ENCODE data around the gene ADGRV1. TPM values are rescaled to one million over a fixed set of nuclear protein-coding genes. Genes with fewer than 3 reads are reported as not detected.

Gene ADGRV1
- total RNA-seq, 2 donors from 2014 or later: 1.4 TPM; not detected in 1

DNA sequence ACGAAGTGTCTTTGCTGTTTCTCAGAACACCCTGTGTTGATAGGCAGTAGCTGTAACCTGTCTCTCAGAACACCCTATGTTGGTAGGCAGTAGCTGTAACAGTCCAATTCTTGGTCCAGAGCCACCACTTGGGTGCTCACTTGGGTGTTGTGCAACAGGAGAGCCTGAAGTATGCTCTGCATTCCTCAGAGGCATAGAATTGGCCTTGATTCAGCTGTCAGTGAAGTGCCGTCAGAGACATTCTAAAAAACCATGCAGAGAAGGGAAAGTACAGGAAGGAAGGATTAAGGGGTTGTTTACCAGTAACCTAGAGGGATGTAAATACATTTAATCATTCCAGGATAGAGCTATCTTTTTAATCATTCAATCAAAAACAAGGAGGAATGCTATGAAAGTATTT, 593.4 kb downstream of the ADGRV1 start:
- peaks cover 30 to 67% of the 10 kb centered on the region in 2 donors for H3K4me1 ChIP-seq (ENCODE audit: control insufficient read depth in 1 of 2, low read depth in 2 of 2)
- TF ChIP-seq, protein P1, sequence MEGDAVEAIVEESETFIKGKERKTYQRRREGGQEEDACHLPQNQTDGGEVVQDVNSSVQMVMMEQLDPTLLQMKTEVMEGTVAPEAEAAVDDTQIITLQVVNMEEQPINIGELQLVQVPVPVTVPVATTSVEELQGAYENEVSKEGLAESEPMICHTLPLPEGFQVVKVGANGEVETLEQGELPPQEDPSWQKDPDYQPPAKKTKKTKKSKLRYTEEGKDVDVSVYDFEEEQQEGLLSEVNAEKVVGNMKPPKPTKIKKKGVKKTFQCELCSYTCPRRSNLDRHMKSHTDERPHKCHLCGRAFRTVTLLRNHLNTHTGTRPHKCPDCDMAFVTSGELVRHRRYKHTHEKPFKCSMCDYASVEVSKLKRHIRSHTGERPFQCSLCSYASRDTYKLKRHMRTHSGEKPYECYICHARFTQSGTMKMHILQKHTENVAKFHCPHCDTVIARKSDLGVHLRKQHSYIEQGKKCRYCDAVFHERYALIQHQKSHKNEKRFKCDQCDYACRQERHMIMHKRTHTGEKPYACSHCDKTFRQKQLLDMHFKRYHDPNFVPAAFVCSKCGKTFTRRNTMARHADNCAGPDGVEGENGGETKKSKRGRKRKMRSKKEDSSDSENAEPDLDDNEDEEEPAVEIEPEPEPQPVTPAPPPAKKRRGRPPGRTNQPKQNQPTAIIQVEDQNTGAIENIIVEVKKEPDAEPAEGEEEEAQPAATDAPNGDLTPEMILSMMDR (IDR thresholded peaks at IDR 0.05): no peak
- H3K36me3 ChIP-seq: no peaks in the 10 kb centered on the region
- peak overlapping the region in 1 of 2 donors; percentile 29 for H3K27ac ChIP-seq
- peak; percentile 63 for ATAC-seq (ENCODE audit: insufficient number of reproducible peaks, low FRiP score, low read depth)
- no peaks in the 10 kb centered on the region for H3K9me3 ChIP-seq
- DNase-seq (ENCODE audit: low spot score): peak; percentile 50
- H3K4me3 ChIP-seq: no peak overlapping the region
- no peaks in the 10 kb centered on the region for H3K27me3 ChIP-seq (replicated peaks; ENCODE audit: insufficient read depth)

DNA sequence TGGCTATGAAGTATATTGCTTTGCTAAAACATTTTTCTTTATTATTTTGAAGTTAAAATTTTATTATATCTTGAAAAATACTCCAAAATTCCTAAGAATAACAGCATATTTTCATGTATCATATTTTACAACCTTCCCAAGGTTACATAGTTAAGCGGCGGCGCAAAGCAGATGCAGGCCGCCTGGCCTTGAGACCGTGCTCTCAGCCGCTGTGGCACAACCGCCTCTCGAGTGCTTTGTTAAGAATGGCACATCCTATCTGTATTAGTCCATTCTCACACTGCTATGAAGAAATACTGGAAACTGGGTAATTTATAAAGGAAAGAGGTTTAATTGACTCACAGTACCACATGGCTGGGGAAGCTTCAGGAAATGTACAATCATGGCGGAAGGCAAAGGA, 595.7 kb downstream of the ADGRV1 start:
- Histone ChIP-seq H3K9me3 (no peaks in the 10 kb centered on the region), H3K36me3 (no peaks in the 10 kb centered on the region), H3K27me3 (replicated peaks; ENCODE audit: insufficient read depth) (no peaks in the 10 kb centered on the region), H3K4me3 (no peak overlapping the region), H3K27ac (peak overlapping the region; percentile 57 to 62), H3K4me1 (ENCODE audit: control insufficient read depth in 1 of 2, low read depth in 2 of 2) (peaks cover 30 to 67% of the 10 kb centered on the region in 2 donors)
- DNase-seq (ENCODE audit: low spot score) (no peak), ATAC-seq (ENCODE audit: insufficient number of reproducible peaks, low FRiP score, low read depth) (no peak)
- TF ChIP-seq, protein P1 (IDR thresholded peaks at IDR 0.05): no peak

DNA sequence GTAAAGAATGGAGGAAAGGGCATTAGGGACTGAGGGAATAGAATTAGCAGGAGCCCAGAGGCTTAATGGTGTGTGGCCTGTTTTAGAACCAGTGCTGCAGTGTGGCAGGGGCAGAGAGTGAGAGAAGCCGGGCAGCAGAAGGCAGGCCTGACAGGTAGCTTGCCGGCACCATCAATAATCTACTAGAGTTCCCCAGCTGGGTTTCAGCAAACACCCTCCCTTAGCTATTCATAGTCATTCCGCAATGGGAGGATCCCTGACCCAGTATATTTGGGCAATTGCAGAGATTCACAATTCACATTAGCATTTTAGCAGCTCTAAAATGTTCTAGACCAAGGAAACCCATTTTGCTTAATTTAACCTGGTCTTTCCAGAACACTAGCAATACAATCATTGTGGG, 596.7 kb downstream of the ADGRV1 start:
- no peak overlapping the region for H3K4me3 ChIP-seq
- H3K9me3 ChIP-seq: no peaks in the 10 kb centered on the region
- peak overlapping the region; percentile 57 to 62 for H3K27ac ChIP-seq
- no peaks in the 10 kb centered on the region for H3K27me3 ChIP-seq (replicated peaks; ENCODE audit: insufficient read depth)
- H3K36me3 ChIP-seq: no peaks in the 10 kb centered on the region
- TF ChIP-seq, protein P1 (IDR thresholded peaks at IDR 0.05): no peak
- DNase-seq (ENCODE audit: low spot score): no peak
- ATAC-seq (ENCODE audit: insufficient number of reproducible peaks, low FRiP score, low read depth): no peak
- H3K4me1 ChIP-seq (ENCODE audit: control insufficient read depth in 1 of 2, low read depth in 2 of 2): peaks cover 30 to 57% of the 10 kb centered on the region in 2 donors

DNA sequence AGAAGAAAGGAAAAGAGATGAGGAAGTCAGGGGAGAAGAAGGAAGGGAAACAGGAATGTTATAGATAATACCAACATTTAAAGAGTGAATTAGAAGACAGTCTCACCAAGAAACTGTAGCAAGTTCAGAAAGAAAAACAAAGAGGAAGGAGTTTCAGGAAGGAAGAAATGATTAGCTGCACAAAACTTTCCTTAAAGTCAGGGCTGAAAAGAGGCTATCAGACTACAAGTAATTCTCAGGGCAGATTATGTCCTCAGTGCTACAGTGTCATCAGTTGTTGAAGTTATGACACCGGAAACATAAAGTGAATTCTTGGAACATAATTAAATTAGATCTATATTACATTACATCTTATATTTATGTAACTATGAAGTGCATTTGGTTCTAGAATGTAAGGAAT, 597.6 kb downstream of the ADGRV1 start:
- no peaks in the 10 kb centered on the region for H3K27me3 ChIP-seq (replicated peaks; ENCODE audit: insufficient read depth)
- peak overlapping the region; percentile 57 to 62 for H3K27ac ChIP-seq
- DNase-seq (ENCODE audit: low spot score): no peak
- H3K36me3 ChIP-seq: no peaks in the 10 kb centered on the region
- H3K4me1 ChIP-seq (ENCODE audit: control insufficient read depth in 1 of 2, low read depth in 2 of 2): peaks cover 26 to 48% of the 10 kb centered on the region in 2 donors
- H3K4me3 ChIP-seq: no peak overlapping the region
- no peak for ATAC-seq (ENCODE audit: insufficient number of reproducible peaks, low FRiP score, low read depth)
- TF ChIP-seq, protein P1 (IDR thresholded peaks at IDR 0.05): no peak
- no peaks in the 10 kb centered on the region for H3K9me3 ChIP-seq

DNA sequence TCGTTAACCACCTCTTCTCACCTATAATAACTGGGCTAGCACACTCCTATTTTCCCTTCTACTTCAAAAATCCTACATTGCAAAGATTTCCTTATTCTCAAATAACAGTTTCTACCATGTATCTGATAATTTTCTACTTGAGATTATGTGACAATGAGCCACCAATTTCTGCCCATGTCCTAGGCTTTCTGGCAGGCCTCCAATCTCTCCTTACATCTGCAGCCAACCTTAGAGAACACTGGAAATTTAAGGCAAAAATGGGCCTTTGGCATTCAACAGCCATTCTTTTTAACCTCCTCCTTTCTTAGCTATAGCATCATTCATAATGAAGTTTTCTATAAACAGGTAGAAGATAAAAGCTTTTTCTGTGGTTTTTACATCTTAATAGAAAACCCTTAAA, 599.4 kb downstream of the ADGRV1 start:
- TF ChIP-seq, protein P1 (IDR thresholded peaks at IDR 0.05): no peak
- DNase-seq (ENCODE audit: low spot score): no peak
- H3K4me1 ChIP-seq (ENCODE audit: control insufficient read depth in 1 of 2, low read depth in 2 of 2): peaks cover 13 to 48% of the 10 kb centered on the region in 2 donors

More for the DNA sequence above, 599.4 kb downstream of the ADGRV1 start:
- no peak overlapping the region for H3K27ac ChIP-seq
- H3K4me3 ChIP-seq: no peak overlapping the region
- H3K27me3 ChIP-seq (replicated peaks; ENCODE audit: insufficient read depth): no peaks in the 10 kb centered on the region
- H3K36me3 ChIP-seq: no peaks in the 10 kb centered on the region
- no peaks in the 10 kb centered on the region for H3K9me3 ChIP-seq
- no peak for ATAC-seq (ENCODE audit: insufficient number of reproducible peaks, low FRiP score, low read depth)
